NCI-H345 treated with DMSO at 0.1 percent for 48 hours (cell line): Measurements from ENCODE around the gene CACNA2D2.

Source experiments
- DNase-seq: peaks from one replicate; lab custom pipeline; 2025; ENCODE audit not compliant: unreplicated experiment; lab: John Stamatoyannopoulos, UW

Gene CACNA2D2

GRCh38 chr3:50470658-50471057, 32.8 kb downstream of the CACNA2D2 start:
- DNase-seq, result no peak

DNA sequence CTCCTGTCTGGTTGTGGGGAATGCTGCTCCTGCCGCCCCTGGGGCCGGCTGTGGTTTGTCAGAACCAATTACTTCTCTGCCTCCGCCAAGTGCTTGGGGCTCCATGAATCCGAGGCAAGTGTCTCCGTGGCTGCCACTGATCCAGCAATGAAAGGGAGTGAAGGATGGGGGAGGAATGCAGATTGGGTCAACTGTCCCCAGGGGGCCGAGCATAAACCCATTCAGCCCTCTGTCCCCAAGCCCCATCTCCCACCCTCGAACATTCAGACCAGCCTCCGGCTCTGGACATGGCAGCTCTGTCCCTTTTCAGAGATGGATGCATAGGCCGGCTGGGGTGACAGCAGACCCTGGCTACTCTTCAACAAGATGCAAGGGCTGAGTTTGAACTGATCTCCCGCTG, 35.5 kb downstream of the CACNA2D2 start:
- DNase-seq, result no peak

DNA sequence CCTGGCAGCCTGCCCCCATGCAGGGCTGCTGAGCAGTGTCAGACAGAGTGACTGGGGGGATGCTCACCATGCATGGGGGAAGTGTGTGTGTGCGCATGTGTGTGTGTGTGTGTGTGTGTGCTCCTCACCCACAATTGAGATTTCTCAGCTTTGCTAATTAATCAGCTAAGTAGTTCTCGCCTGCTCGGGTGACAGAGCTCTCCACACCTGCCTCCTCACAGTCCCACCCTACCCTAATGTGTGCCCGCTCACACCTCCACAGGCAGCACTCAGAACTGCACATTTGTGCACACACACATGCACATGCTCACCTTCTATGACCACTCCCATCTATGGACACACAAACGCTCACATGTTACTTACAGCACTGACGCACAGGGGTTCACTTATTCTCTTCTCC, 37.3 kb downstream of the CACNA2D2 start:
- DNase-seq, result no peak

DNA sequence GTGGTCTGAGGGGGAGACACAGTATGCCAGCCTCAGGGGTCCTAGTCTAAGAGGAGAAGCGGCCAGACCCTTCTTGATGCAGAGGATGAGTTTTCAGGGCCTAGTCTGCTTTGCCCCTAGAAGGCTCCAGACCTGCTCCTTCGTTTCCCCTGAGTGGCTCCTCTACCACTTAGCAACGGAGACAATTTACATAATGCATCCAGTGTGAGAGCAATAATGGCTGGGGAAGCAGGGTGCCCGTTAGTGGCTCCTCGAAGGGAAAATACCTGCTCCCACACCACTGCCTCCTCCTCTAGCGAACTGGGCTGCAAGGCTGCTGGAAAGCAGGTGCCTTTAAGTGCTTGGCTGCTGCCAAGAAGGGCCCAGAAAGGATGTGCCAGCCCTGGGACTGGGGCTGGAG, 38.9 kb downstream of the CACNA2D2 start:
- DNase-seq, result no peak

DNA sequence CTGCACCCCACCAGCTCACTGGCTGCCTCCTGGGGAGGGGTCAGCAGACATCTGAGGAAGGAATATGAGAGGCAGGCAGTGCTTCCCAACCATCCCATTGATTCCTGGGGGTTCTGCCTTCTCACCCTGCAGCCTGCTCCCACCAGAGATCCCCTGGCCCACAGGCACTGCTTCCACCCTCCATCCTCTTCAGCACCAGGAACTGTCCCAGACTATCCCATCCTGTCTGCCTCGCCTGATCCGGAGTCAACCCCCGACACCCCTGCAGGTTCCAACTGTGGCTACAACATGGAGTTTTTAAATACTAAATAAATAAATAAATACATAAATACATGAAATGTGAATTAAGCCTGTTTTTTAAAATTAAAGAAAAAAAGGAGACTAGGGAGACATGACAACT, 43.6 kb downstream of the CACNA2D2 start:
- DNase-seq, result no peak

DNA sequence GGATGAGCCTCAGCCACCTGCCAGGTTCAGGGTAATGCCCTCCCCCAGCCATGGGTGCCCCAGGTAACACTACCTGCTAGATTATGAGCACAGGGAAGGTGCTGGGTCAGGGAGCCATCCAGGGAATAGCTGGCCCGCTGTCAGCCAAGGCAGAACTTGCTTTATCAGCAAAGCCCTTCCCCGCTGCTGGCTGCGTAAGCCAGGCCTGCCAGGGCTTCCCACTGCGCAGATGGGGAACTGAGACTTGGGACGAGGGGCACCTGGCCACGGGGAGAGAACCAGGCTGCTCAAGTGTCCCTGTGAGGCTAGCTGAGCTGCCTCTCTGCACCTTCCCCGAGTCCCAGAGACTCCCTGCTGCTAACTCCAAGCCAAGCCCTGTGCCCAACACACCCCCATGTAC, 45.4 kb downstream of the CACNA2D2 start:
- DNase-seq, result no peak

- DNase-seq, result no peak
These were observed 48.0 kb downstream of the CACNA2D2 start for GRCh38 chr3:50455161-50456018.

- DNase-seq, result no peak
These were observed 48.9 kb downstream of the CACNA2D2 start for GRCh38 chr3:50454481-50455070.

DNA sequence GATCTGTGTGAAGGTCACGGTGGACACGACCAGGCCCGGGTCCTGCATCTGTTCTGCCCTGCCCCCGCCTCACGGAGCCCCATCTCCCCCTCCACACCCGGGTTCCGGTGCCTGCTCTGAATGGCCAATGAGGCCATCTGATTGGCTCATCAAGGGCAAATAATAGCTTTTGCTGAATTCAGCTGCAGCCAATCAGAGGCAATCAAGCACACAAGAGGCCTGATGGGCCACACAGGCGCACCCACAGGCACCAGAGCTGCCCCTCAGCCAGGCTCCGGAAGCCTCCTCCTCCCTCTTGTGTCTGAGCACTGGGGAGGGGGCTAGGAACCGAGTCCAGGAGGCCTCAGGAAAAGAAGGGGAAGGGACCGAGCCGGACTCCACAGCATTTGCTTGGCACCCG, 49.5 kb downstream of the CACNA2D2 start:
- DNase-seq, result no peak

GRCh38 chr3:50450209-50450921, 53.1 kb downstream of the CACNA2D2 start:
- DNase-seq, result no peak

DNA sequence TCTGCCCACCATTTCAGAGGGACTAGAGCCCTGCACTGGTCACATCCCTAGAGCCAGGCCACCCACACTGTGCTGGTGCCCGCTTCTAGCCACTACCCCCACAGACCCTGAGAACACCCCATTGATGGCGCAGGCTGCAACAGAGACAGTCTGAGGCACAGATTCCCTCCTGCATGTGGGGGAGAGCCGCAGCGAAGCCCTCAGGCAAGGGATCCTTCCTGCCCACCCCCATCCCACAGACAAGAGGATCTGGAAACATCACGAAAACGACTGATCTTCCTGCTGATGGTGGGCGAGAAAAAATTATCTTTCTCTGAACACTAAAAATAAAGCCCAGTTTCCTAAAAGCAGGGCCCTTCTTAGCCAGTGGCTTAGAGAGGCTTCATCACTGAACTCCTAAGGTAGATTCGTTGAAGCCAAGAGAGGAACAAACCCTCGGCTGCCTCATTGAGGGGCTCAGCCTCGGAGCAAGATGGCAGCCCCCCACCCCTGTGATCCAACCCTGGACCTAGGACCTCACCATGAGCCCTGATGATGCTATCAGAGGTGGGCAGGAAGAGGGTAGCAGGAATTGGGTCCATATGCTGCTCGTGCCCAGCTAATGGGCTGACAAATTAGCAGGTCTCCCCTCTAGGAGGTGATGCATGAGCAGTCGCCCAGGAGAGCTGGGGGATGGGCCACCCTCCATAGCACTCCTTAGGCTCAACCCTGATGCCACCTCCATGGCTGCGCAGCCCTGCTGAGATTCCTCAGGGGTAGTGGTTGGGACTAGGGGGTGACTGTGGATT, 54.5 kb downstream of the CACNA2D2 start:
- no peak for DNase-seq

- DNase-seq, result no peak
These were observed 56.1 kb downstream of the CACNA2D2 start for GRCh38 chr3:50447290-50447840.

DNA sequence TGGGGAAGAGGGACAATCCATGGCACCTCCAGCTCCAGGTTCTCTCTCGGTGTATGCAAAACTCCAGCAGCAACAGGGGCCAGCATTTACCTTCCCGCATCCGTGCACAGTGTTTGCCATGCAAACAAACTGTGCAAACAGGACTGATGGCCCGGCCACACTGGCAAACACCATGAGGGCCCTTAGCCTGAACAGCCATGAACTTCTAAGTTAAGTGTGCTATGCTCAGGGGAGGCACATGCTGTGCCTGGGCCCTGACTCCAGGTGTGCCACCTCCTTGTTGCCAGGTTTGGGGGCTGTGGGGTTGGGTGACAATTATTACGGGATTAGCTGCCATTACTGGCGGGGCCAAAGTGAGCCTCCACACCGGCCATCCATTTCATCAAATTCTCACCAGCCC, 57.5 kb downstream of the CACNA2D2 start:
- peak; percentile 67 for DNase-seq

DNA sequence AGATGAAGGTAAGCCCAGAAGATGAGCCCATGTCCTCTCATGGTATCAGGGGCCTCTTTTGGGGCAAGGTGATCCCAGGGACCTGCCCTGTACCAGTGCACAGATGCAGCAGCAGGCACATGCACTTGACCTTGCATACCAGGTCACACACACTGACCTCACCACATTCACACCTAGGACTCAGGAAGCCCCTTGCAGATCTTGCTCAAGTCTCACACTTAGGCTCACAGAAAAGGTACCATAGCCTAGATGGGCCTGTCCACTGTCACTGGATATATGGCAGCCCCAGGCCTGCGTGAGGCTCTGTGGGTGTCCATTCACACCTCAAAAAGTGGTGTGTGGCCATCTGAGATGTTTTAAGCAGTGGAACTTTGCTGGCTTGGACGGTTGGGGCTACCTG, 58.7 kb downstream of the CACNA2D2 start:
- DNase-seq, result no peak

DNA sequence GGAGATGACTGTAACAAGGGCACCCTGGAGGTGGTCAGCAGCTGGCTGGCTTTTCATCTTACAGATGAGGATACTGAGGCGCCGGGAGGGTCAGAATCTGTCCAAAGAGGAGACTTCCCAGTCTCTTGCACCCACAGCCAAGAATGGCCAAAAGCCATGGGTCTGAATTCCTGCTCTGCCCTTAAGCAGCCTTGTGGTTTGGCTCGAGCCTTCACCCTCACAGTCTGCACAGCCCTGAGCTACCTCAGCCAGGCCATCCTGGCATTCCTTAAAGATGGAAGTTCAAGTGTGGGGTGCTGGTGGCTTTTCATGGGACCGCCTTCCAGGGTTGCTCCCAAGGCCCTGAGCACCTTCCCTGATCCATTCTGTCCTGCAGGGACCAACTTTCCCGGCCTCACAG, 59.2 kb downstream of the CACNA2D2 start:
- no peak for DNase-seq

DNA sequence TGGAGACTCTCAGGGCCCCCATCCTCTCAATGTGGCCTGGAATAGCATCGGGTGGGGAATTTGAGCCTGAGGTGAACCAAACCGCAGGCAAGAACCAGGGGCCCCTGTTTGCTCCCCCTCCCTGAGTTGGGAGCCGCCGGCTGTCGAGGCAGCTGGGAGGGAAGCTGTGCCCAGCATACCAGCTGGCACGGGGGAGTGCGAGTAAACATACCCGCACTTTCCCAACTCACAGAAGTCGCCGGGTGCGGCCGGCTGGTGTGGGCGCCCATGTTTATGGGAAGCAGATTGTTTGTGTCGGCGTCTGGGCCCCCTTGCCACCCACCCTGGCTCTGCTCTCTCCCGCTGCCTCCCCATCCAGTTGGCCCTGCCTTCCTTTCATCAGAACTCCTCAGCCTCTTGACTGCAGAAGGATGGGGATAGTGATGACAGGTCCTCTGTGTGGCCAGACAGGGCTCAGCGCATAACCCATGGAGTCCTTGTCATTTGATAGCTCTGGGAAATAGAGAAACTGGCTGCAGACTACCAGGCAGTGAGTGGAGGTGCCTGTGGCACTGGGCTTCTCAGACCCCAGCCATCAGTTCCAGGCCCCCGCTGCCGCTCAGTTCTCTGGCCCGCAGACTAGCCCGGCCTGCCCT, 60.4 kb downstream of the CACNA2D2 start:
- DNase-seq, result no peak

- DNase-seq, result no peak
These were observed 61.8 kb downstream of the CACNA2D2 start for GRCh38 chr3:50441424-50442217.

DNA sequence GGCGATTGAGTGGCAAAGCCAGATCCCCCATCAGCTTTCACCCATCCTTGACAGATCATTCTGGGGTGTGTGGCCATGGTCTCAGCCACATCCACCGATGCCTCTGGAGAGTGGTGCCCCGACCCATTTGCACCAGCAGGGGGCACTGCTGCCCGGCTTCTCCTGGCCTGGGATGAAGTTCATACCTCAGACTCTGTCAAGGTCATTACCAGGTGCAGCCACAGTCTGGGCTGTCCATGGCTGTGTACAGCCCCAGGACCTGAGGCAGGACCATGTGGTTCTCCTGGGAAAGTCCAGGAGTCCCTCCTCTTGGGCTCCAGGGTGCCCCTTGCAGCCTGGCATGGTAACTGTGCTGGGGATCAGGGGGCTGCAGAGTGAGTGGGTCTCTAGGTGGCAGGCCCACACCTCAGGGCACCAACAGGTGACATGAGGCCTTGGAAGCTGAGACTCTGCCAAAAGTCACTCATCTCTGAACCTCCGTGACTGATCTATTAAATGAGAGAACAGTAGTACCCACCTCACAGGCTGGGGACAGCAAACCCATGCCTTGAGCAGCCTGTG, 67.2 kb downstream of the CACNA2D2 start:
- DNase-seq, result no peak

- DNase-seq, result no peak
These were observed 67.9 kb downstream of the CACNA2D2 start for GRCh38 chr3:50435371-50436113.
